HPDE6-E6E7 (cell line): Measurements from ENCODE around the gene SPATS2L.

Experiments
- DNase-seq: peaks from one replicate; pipeline ENCODE4 v3.0.0; 2011; ENCODE audit warnings: missing footprints; ENCODE audit errors: extremely low spot score

The SPATS2L gene

DNA sequence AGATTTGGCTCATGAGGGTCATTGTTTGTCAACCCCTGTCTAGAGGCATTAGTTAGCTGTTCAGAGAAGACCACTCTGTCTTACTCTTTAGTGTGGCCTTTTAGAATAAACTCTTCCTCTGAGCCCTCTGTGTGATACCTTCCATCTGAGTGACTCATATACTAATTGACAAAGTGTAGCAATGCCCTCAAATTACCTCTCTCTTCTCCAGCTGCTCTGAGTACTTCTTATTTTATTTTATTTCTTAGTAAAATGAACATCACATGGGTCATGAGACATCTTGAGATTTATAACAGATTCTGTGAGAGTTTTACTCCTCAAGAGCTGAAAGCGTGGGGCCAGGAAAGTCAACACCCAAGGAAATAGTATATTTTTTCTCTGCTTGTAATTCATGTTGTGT, 136.0 kb downstream of the SPATS2L start:
- DNase-seq = no peak

DNA sequence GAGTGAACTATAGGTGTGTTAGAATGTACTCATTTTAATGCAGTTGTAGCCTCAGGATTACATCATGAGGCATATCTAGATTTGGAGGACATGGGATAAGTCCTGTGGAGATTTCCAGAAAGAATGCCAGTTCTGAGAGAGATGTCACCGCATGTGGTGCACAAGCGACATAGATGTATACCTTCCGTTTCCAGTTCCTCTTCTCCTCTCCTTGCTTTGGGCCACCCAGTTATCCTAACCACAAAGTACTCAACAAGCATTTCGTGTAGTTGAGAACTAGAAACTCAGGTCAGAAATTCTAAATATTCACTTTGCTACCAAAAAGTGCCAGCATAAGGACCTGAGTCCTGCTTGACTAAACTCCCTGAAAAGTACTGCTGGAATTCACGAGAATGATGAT, 136.9 kb downstream of the SPATS2L start:
- no peak for DNase-seq

DNA sequence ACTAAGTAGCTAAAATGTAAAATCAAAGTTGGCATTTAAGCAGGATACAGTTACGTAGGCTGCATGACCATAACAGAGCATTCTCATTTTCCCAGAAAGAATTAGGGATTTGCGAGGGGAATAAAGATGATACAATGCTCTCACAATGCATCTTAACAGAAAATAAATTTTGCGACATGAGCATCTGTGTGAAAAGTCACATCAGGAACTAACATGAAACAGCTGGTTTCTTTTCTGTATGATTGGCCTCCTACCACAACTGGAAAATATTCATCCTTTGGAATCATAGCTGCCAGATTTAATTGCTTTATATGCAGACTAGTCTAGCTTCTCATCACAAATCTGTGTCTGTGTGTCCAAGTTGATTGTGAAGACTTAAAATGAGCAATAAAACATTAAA, 137.4 kb downstream of the SPATS2L start:
- DNase-seq = no peak

DNA sequence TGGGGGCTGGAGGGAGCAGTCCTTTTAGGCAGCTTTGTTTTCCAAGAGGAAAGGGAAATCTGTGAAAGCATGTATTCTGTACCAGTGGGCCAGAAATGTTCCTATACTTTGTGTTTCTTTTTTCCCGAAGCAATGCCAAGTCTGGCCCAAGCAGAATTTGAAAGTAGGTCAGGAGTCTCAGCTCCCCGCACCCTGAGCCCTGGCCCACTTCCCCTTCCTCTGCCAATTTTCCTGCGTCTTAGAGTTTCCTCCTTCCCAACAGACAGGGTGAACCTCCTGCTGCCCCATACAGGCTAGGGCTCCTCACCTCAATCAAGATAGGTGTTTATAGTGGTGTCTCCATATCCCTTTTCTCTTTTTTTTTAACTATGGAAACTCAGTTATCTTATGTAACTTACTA, 138.0 kb downstream of the SPATS2L start:
- DNase-seq = no peak

DNA sequence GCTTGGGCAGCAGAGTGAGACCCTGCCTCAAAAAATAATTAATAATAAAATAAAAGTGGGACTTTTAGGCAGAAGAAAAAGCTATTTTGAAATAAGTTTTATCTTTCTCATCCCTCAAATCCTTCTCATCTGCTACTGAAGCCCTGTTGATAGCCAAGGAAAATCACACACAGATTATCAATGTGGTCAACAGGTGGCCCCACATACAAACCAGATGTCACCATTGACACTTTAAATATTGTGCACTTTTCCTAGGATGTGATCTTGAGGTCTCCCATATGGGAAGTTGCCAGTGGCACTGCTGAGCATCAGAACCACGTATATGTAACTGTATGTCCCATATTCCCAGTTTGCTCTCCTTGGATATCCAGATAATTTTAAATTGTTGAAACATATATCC, 138.8 kb downstream of the SPATS2L start:
- no peak for DNase-seq

DNA sequence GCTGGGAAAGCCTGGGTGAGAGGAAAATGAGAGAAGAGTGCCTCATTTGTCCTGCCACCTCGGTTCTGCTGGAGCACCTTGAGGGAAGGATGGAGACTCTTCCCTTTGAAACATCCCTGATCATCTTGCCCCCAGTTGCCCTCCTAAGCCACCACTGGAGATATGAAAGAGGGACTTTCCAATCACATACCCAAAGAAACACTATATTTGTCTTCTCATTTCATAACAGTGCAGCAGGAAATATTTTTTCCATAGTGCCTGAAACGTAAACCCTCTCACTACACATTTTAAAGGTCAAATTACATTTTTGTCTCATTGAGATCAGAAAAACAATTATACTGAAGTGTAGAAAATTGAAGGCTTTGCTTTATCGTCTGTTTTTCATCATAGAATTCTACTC, 140.1 kb downstream of the SPATS2L start:
- no peak for DNase-seq

DNA sequence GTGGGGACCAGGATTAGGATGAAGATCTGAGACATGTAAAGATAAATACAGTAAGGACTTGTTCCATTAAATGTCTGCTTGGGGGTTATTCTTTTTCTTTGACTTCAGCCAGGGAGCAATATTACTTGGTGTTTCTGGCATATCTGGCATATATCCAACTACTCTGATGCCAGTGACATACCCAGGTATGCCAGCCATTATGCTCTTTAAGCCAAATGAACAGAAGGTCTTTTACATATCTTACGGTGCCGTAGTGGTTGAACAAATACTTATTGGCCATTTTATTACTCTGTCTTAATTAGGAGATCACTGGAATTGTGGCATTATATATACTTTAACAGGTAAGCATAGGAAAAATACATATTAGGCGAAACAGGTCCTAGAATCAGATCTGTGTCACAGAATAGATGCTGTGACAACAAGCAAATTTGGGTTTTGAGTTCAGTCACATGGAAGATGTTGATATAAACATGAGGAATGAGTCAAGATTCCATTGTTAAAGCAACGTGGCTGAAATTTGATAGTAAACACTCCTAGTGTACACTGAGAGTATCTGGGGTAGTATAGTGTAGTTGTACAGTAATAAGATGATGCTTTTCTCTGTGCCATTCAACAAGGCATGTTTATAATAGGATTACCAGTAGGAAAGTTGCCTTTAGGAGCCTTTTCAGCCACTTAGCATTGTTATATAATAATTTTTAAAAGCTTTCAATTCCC, 140.8 kb downstream of the SPATS2L start:
- DNase-seq = no peak

DNA sequence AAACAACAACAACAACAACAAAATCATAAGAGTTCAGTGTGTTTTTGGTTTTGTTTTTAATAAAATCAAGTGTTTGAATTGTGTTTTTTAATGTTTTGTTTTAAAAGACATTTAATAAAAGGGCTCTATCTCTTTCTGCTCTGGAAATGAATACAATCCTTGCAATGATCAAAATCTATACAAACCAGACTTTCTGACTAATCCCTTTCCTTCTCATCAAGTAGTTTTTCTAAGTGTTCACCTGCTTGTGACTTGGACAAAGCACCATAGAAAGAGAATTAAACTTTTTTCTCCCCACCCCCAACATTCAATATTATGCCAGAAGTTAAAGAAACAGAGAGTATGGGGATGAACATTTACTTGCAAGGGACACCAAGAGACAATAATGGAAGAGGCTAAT, 142.0 kb downstream of the SPATS2L start:
- no peak for DNase-seq

DNA sequence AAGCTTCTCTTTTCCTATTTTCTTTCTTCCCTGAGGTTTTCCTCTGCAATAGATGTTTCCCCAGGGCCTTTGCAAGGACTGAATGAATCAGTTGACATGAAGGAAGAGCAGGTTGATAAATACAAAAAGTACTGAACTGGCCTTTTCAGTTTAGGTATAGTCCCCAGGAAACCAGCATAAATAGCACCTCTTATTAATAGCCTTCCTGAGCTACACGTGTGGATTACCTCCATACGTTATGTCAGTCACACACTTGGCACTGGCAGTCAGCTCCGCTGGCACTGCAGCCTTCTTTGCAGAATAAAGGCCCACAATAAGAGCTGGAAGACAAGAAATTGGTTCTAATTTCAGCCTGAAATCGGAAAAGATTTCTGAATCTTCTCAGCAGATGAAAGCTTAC, 142.7 kb downstream of the SPATS2L start:
- no peak for DNase-seq

DNA sequence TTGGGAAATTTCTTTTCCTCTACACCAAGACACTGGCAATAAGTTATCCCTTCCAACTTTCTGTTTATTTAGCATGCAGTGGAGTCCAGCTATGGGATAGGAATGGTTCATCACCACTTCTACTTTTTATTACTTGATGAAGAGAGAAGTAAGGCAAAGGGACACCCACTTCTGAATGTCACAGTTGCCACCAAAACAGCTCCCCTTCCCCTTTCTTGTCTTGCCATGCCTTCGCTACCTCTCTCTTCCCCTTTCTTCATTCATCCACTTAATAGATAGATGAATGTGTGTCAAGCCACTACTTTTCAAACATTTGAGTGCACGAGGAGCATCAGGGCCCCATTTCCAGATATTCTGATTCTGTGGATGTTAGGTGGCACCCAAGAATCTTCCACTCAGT, 143.8 kb downstream of the SPATS2L start:
- DNase-seq = no peak

DNA sequence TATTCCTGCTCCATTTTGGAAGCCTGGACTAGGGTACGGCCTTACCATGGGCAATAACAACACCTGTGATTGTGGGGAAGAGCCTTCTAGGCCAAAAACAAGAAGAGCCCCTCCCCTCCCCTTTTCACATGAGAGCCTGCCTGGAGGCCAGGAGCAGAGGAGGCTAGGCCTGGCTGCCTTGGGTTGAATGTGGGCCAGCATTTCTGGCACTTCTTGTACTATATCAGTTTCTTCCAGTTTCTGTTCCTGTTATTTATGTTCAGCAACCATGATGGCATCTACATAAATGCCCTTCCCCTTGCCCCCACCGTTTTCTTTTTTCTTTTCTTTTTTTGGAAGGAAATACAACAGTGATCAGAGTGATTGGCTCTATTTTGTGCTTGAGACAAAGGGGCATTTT, 145.0 kb downstream of the SPATS2L start:
- no peak for DNase-seq

DNA sequence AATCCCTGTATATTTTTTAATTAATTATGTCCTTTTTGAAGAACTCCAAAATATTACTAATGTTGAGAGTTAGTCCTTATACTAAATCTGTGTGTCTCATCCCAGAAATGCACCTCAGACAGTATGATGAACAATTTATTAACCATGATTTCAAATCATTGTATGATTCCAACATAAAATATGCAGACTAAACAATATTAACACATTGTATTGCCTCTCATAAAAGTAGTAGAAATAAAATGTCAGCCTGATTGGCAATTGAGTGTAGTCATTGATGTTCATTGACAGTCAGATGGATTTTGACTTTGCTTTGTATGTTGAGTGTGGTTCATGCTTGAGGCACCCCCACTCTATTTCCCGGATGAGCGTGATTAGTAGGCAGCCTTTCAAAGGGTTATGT, 145.9 kb downstream of the SPATS2L start:
- DNase-seq = no peak

DNA sequence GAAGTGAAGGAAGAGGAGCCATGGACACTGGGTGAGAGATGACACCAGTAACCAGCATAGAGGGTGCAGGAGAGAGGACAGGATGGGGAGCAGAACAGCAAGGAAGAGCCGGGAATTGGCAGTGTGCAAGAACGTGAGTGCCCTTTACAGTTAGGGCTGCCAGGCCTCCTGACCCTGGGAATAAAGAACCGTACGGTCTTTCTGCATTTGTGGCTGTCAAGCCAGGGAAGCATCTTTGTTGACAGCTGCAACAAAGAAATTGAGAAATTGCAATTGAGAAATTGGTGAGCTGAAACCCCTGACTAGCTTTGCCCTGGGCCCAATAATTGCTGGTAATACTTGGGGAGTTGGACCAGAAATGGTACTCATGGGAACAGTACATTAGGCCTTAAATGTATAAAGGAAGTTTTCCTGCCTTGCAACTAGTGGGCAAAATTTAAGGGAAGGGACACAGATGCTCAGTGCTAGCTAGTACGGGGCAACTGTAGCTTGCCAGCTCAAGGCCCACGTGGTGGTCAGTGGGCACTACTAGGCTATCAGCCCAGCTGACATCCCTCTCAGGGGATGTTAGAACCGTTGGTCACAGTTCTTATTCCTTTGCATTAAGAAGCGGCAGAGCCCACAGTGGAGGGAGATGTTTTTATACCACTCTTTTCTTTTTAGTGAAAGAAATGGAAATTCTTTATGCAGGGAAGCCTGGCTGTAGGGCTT, 146.8 kb downstream of the SPATS2L start:
- no peak for DNase-seq

DNA sequence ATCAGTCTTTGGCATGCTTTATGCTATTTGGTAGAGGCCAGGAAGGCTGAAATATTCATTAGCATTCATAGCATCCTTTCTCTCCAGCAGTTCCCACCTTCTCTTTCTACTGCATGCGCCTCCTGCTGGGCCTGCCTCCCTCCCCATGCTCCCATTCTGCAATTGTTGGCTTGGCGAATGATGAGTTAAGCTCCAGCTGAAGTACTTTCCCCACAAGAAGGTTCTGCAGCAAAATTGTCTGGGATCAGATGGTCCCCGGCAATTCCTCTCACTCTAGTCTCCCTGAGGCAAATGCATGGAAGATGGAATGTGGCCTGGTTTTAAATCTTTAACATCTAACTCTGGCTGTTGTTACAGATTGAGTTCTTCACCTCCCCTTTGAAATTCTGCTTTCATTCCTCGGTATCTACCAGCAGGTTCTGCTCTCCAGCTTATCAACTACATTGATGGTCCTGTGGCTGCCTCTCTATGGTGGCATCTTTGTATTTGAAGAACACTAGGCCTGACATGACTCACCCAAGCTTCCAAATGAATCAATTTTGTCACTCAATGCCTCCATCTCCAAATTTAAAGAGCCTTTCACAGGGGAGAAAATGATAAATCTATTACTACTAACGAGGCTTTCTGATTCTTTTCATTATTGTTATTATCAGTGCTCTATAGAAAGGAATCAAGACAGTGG, 147.5 kb downstream of the SPATS2L start:
- DNase-seq = no peak

DNA sequence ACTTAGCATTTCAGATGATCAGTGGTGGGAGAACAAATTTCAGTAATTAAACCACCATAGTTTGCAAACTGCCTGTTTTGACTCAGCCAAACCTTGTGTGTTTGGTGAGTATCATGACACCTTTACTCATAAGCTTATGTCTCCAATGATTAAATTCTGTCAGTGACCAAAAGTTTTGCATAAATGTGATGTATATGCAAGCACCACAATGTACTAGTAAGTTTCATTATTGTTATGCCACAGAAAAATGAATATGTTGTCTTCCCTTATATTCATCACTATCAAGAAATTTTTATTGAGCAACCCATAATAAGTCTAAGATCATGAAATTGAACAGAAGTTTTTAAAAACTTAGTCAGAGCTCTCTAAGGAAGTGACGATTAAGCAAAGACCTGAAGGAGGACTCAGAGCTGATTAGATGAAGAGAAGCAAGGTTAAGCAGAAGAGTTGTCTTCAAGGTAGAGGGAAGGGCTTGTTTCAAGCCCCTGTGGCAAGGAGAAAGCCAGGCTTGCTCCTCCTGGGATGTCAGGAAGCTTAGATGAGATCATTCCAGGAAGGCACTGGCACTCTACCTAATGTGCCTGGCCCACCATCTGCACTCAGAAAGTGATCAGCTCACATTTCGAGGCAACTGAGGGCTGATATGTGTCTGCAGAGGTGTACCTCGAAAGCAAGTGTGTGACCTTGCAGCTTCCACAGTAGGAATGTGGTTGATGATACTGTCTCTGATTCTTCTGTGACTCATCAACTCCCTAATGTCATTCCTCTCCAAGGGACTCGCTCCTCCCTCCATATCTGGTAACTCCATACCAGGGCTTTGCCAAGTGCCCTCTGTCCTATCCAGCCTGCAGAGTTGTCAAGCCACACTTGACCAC, 148.7 kb downstream of the SPATS2L start:
- no peak for DNase-seq

DNA sequence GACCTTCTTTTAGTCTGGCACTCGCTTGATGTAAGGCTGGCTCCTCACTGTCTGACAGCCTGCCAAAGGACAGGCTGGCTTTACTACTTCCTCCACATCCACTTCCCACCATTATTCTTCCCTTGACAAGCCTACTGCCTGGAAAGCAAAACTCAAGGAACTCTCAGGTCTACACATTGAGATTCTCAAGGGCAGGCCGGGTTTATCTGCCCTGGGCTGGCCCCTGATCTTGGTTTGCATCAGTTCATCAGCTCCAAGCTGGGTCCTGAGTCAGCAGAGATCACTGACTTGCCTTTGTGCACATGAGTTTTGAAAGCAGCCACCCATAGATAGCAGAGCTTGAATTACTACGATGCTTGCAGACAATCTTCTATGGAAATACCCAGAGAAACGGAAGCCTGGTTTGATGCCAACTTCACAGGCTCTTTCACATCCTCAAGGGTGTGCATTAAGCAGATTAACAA, 149.5 kb downstream of the SPATS2L start:
- DNase-seq = no peak

DNA sequence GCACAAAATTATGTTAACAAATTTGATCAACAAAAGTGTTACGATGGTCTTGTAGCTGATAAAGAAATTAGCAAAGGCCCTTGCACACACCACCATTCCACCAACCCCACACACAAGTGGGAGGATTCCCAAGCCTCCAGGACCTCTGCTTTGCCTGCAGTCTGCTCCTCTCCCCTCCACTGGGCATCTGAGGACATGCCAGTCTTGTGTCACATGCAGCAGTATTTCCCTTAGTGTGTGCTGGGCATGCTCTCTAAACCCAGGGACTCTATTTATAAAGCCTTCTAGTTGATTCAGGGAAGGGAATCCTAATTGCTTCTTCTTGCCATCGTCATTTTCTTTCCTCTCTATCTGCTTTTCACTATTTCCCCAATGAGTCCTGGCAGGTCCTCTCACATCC, 150.1 kb downstream of the SPATS2L start:
- DNase-seq = no peak

DNA sequence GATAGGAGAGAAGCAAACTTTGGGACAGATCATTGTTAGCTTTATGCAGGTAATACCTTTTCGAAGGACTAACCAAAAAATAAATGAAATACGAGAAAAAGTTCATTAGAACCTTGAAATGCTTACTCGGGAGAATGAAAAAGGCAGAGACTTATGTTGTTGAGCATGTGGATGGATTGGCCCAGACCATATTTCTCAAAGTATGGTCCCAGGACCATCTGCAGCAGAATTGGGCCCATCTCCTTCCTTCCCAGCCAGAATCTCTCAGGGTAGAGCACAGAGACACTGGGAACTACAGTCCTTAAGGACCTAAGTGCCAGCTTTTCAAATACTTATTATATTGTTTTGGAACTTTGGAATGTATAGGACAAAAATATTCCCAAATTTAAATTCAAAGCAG, 152.6 kb downstream of the SPATS2L start:
- no peak for DNase-seq

DNA sequence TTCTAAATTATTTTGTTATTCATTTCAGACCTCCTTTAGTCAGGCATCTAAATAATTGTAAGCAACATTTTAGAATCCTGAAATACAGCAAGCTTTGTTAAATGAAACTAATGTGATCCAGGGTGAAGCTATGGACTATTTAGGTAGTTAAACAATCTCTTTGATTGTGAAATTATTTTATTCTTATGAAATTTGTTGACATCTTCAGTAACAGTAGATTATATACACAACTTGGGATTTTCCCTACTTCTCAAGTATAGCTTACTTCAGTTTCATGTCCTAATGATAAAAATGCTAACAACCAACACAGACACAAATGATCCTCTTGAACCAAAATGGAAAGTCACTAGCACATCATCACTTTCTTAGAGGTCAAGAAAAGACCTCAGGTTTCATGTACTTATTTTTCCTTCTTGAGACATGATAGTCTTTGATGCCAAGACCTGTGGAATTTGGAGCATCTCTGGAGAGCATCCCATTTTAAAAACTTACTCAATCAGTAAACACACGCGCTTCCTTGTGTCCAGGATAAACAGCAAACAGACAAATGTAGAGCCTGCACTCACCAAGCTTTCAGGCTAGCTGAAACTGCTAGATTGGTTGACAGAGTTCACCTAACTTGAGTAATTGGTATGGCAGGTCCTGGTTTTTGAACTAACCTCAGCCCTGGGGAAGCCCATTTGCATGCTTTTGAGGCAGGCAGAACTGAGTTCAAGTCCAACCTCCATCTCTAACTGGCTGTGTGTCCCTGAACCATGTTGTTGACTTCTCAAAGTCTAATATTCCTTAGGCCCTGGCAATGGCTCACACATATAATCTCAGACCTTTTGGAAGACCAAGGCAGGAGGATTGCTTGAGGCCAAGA, 155.6 kb downstream of the SPATS2L start:
- no peak for DNase-seq

DNA sequence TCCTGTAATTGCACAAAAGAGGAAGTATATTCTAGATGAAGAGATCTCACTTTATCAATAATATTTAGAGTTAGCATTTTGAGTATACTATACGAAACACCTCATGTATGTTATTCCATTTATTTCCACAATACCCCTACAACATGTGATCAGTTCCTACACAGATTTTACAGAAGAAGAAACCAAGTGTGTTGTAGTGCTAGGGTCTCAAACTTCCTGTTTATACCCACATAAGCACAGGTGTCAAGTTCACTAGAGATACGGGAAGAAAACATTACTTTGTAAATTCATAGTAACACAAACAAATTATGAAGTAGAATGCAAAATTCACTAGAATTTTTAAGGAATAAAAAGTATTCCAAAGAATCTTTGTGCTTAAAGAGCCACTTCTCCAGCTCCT, 157.0 kb downstream of the SPATS2L start:
- no peak for DNase-seq
